SH-SY5Y (cell line): Measurements from ENCODE around the gene CD69.

Source experiments
- GATA2 ChIP-seq: IDR thresholded peaks from 2 replicates; pipeline ENCODE4 v1.6.1; 2011; ENCODE audit warnings: mild to moderate bottlenecking, low read depth, low read length
- GATA3 ChIP-seq: IDR thresholded peaks from 2 replicates; pipeline ENCODE4 v1.6.1; 2011; ENCODE audit warnings: low read depth, mild to moderate bottlenecking, low read length, moderate library complexity

- TF ChIP-seq GATA2 (no peak), GATA3 (no peak)
Measured at GRCh38 chr12:9761419-9761781, 699 bp upstream of the CD69 start.
